NCI-H2029 (cell line): ENCODE measurements around the gene KTN1.

Experiments used
- DNase-seq: peaks from one replicate; lab custom pipeline; 2025; lab: John Stamatoyannopoulos, UW

Gene KTN1

GRCh38 chr14:55611859-55612258, 31.9 kb downstream of the KTN1 start:
- DNase-seq: no peak

GRCh38 chr14:55614304-55614703, 34.3 kb downstream of the KTN1 start:
- DNase-seq: no peak

- DNase-seq: no peak
Observed at GRCh38 chr14:55620277-55620676, 40.3 kb downstream of the KTN1 start.

- DNase-seq: no peak
Observed at GRCh38 chr14:55620981-55621380, 41.0 kb downstream of the KTN1 start.

- DNase-seq: no peak
Observed at GRCh38 chr14:55621391-55621790, 41.4 kb downstream of the KTN1 start.

- no peak for DNase-seq
Observed at GRCh38 chr14:55624913-55625312, 44.9 kb downstream of the KTN1 start.

- DNase-seq: no peak
Observed at GRCh38 chr14:55625481-55625880, 45.5 kb downstream of the KTN1 start.

- DNase-seq: no peak
Observed at GRCh38 chr14:55626131-55626530, 46.1 kb downstream of the KTN1 start.

- no peak for DNase-seq
Observed at GRCh38 chr14:55628426-55628825, 48.4 kb downstream of the KTN1 start.

GRCh38 chr14:55638665-55639064, 58.7 kb downstream of the KTN1 start:
- no peak for DNase-seq

- DNase-seq: no peak
Observed at GRCh38 chr14:55641290-55641689, 61.3 kb downstream of the KTN1 start.

GRCh38 chr14:55641954-55642353, 61.9 kb downstream of the KTN1 start:
- no peak for DNase-seq

- no peak for DNase-seq
Observed at GRCh38 chr14:55645145-55645544, 65.1 kb downstream of the KTN1 start.

GRCh38 chr14:55645845-55646832, 66.1 kb downstream of the KTN1 start:
- no peak for DNase-seq

- DNase-seq: no peak
Observed at GRCh38 chr14:55650992-55651391, 71.0 kb downstream of the KTN1 start.

- DNase-seq: no peak
Observed at GRCh38 chr14:55654243-55654642, 74.2 kb downstream of the KTN1 start.

- no peak for DNase-seq
Observed at GRCh38 chr14:55661029-55661428, 81.0 kb downstream of the KTN1 start.

GRCh38 chr14:55662752-55663151, 82.7 kb downstream of the KTN1 start:
- no peak for DNase-seq

- no peak for DNase-seq
Observed at GRCh38 chr14:55665067-55665675, 85.2 kb downstream of the KTN1 start.

- DNase-seq: no peak
Observed at GRCh38 chr14:55667801-55668200, 87.8 kb downstream of the KTN1 start.

GRCh38 chr14:55671641-55672040, 91.6 kb downstream of the KTN1 start:
- DNase-seq: no peak

- no peak for DNase-seq
Observed at GRCh38 chr14:55673048-55673447, 93.0 kb downstream of the KTN1 start.

GRCh38 chr14:55681096-55681495, 101.1 kb downstream of the KTN1 start:
- no peak for DNase-seq
